ENCODE data around the gene NAA80. TPM values are rescaled to one million over a fixed set of nuclear protein-coding genes. Genes with fewer than 3 reads are reported as not detected.

Gene NAA80
- total and polyA plus RNA-seq, 2 of the 13 experiments (the other 11 are each of a cell fraction or from before 2014, with no cell fraction given), result 3.4 to 8.7 TPM

DNA sequence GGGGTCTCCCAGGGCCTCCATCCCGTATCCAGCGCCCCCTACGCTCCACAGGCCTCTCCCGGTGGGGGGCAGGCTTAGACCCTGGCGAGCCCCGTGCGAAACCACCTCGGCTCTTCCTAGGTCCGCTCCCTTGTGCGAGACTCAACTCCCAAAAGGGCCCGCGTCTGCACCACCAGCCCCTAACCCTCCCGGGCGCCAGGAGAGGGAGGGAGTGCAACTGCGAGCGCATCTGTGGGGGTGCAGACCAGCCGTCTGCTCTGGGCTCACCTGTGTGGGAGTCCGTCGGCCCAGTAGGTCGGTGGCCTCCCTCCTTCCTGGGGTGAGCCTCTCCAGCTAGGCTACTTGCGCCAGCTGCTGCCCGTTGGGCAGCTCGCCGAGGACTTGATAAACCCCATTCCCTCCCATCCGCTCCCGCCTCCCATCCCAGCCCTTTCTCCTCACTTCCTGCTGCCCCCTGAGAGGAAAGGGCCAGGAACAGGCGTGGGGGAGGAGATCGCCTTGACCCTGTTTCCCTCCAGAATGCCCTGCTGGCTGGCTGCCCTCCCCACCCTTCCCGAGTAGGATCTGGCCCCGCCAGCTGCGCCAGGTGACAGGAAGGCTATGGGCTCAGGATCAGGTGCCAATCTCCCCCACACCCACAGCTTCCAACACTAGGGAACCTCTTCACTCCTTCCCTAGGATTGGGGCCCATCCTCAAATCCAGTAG, 23.3 kb upstream of the NAA80 start, which contains the start of gene HYAL2 (continued):
- TF ChIP-seq, protein P1, sequence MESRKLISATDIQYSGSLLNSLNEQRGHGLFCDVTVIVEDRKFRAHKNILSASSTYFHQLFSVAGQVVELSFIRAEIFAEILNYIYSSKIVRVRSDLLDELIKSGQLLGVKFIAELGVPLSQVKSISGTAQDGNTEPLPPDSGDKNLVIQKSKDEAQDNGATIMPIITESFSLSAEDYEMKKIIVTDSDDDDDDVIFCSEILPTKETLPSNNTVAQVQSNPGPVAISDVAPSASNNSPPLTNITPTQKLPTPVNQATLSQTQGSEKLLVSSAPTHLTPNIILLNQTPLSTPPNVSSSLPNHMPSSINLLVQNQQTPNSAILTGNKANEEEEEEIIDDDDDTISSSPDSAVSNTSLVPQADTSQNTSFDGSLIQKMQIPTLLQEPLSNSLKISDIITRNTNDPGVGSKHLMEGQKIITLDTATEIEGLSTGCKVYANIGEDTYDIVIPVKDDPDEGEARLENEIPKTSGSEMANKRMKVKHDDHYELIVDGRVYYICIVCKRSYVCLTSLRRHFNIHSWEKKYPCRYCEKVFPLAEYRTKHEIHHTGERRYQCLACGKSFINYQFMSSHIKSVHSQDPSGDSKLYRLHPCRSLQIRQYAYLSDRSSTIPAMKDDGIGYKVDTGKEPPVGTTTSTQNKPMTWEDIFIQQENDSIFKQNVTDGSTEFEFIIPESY (CRISPR knock-in tag; IDR thresholded peaks at IDR 0.05), result peak; percentile 74; the same call in 1 of the 2 replicates
- TF ChIP-seq SETDB1 (CRISPR knock-in tag; IDR thresholded peaks at IDR 0.05; ENCODE audit: borderline replicate concordance) (0 out of 2 replicates have a peak, but pooled peaks have one; percentile 48), SP2 (CRISPR knock-in tag; IDR thresholded peaks at IDR 0.05) (no peak), PAX8 (CRISPR knock-in tag; IDR thresholded peaks at IDR 0.05; ENCODE audit: borderline replicate concordance) (0 out of 2 replicates have a peak, but pooled peaks have one; percentile 27), NFIB (CRISPR knock-in tag; IDR thresholded peaks at IDR 0.05; ENCODE audit: borderline replicate concordance) (no peak), AGO2 (optimal IDR thresholded peaks at IDR 0.05; ENCODE audit: low read depth, low read length) (peak; percentile 99), ZNF20 (CRISPR knock-in tag; IDR thresholded peaks at IDR 0.05) (no peak), ZC3H4 (CRISPR knock-in tag; IDR thresholded peaks at IDR 0.05; ENCODE audit: borderline replicate concordance) (0 out of 2 replicates have a peak, but pooled peaks have one; percentile 32), ZSCAN29 (CRISPR knock-in tag; conservative IDR thresholded peaks at IDR 0.05) (0 out of 2 replicates have a peak, but pooled peaks have one; percentile 38), GTF3A (CRISPR knock-in tag; conservative IDR thresholded peaks at IDR 0.05) (peak; percentile 48; the same call in 1 of the 2 replicates), HNRNPLL (IDR thresholded peaks at IDR 0.05; ENCODE audit: low read depth, low read length, poor library complexity, severe bottlenecking) (peak; percentile 11), RBM22 (optimal IDR thresholded peaks at IDR 0.05; ENCODE audit: low read length) (peak; percentile 59), RELA (CRISPR knock-in tag; IDR thresholded peaks at IDR 0.05) (no peak)
- TF ChIP-seq, protein P2, sequence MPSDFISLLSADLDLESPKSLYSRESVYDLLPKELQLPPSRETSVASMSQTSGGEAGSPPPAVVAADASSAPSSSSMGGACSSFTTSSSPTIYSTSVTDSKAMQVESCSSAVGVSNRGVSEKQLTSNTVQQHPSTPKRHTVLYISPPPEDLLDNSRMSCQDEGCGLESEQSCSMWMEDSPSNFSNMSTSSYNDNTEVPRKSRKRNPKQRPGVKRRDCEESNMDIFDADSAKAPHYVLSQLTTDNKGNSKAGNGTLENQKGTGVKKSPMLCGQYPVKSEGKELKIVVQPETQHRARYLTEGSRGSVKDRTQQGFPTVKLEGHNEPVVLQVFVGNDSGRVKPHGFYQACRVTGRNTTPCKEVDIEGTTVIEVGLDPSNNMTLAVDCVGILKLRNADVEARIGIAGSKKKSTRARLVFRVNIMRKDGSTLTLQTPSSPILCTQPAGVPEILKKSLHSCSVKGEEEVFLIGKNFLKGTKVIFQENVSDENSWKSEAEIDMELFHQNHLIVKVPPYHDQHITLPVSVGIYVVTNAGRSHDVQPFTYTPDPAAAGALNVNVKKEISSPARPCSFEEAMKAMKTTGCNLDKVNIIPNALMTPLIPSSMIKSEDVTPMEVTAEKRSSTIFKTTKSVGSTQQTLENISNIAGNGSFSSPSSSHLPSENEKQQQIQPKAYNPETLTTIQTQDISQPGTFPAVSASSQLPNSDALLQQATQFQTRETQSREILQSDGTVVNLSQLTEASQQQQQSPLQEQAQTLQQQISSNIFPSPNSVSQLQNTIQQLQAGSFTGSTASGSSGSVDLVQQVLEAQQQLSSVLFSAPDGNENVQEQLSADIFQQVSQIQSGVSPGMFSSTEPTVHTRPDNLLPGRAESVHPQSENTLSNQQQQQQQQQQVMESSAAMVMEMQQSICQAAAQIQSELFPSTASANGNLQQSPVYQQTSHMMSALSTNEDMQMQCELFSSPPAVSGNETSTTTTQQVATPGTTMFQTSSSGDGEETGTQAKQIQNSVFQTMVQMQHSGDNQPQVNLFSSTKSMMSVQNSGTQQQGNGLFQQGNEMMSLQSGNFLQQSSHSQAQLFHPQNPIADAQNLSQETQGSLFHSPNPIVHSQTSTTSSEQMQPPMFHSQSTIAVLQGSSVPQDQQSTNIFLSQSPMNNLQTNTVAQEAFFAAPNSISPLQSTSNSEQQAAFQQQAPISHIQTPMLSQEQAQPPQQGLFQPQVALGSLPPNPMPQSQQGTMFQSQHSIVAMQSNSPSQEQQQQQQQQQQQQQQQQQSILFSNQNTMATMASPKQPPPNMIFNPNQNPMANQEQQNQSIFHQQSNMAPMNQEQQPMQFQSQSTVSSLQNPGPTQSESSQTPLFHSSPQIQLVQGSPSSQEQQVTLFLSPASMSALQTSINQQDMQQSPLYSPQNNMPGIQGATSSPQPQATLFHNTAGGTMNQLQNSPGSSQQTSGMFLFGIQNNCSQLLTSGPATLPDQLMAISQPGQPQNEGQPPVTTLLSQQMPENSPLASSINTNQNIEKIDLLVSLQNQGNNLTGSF (CRISPR knock-in tag; IDR thresholded peaks at IDR 0.05), result no peak
- TF ChIP-seq, protein P3, sequence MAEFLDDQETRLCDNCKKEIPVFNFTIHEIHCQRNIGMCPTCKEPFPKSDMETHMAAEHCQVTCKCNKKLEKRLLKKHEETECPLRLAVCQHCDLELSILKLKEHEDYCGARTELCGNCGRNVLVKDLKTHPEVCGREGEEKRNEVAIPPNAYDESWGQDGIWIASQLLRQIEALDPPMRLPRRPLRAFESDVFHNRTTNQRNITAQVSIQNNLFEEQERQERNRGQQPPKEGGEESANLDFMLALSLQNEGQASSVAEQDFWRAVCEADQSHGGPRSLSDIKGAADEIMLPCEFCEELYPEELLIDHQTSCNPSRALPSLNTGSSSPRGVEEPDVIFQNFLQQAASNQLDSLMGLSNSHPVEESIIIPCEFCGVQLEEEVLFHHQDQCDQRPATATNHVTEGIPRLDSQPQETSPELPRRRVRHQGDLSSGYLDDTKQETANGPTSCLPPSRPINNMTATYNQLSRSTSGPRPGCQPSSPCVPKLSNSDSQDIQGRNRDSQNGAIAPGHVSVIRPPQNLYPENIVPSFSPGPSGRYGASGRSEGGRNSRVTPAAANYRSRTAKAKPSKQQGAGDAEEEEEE (CRISPR knock-in tag; IDR thresholded peaks at IDR 0.05; ENCODE audit: borderline replicate concordance), result 0 out of 2 replicates have a peak, but pooled peaks have one; percentile 2
- TF ChIP-seq, protein P4, sequence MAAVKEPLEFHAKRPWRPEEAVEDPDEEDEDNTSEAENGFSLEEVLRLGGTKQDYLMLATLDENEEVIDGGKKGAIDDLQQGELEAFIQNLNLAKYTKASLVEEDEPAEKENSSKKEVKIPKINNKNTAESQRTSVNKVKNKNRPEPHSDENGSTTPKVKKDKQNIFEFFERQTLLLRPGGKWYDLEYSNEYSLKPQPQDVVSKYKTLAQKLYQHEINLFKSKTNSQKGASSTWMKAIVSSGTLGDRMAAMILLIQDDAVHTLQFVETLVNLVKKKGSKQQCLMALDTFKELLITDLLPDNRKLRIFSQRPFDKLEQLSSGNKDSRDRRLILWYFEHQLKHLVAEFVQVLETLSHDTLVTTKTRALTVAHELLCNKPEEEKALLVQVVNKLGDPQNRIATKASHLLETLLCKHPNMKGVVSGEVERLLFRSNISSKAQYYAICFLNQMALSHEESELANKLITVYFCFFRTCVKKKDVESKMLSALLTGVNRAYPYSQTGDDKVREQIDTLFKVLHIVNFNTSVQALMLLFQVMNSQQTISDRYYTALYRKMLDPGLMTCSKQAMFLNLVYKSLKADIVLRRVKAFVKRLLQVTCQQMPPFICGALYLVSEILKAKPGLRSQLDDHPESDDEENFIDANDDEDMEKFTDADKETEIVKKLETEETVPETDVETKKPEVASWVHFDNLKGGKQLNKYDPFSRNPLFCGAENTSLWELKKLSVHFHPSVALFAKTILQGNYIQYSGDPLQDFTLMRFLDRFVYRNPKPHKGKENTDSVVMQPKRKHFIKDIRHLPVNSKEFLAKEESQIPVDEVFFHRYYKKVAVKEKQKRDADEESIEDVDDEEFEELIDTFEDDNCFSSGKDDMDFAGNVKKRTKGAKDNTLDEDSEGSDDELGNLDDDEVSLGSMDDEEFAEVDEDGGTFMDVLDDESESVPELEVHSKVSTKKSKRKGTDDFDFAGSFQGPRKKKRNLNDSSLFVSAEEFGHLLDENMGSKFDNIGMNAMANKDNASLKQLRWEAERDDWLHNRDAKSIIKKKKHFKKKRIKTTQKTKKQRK (IDR thresholded peaks at IDR 0.05; ENCODE audit: low read length), result no peak
